H1 (cell line): ENCODE measurements around the gene PCP4. TPM values are rescaled to one million over a fixed set of nuclear protein-coding genes. Genes with fewer than 3 reads are reported as not detected.

Experiments used
- CTCF ChIA-PET: fragments of 300-600 bp; sonication (Branson Sonifier 250); formaldehyde crosslinking; loops from one replicate; lab custom pipeline; 2021; ENCODE audit not compliant: partially characterized antibody; lab: Charles Lee
- POLR2A ChIA-PET: fragments of 300-600 bp; sonication (Branson Sonifier 250); formaldehyde crosslinking; loops from one replicate; lab custom pipeline; 2021; ENCODE audit warnings: inconsistent platforms; ENCODE audit not compliant: partially characterized antibody; lab: Charles Lee
- DNase-seq, 2 experiments: peaks; one replicate each; pipeline versions ENCODE4 v3.0.0 to v3.0.0-alpha.2; 2010 to 2022; ENCODE audit warnings: low spot score in 2 of 2, low read depth in 1 of 2, mixed read lengths in 1 of 2
- FAIRE-seq: peaks from 2 replicates; lab custom pipeline; 2011; peaks lifted over from hg19 to GRCh38; lab: Jason Lieb, UNC
- H2AFZ ChIP-seq: 2 replicates; pipeline ENCODE4 v1.8.1; 2012; ENCODE audit warnings: low read length, inconsistent platforms
- H2AK5ac ChIP-seq: 2 replicates; pipeline ENCODE4 v1.6.1; 2013; ENCODE audit warnings: low read depth, low read length
- H2BK120ac ChIP-seq: replicated peaks from 2 replicates; pipeline ENCODE3; 2013; ENCODE audit warnings: low read depth, low read length, inconsistent platforms
- H2BK12ac ChIP-seq: 2 replicates; pipeline ENCODE4 v1.6.1; 2013; ENCODE audit warnings: low read depth, low read length
- H2BK15ac ChIP-seq: 2 replicates; pipeline ENCODE4 v1.6.1; 2013; ENCODE audit warnings: low read length
- H2BK20ac ChIP-seq: 2 replicates; pipeline ENCODE4 v1.6.1; 2013; ENCODE audit warnings: low read length
- H2BK5ac ChIP-seq: 2 replicates; pipeline ENCODE4 v1.6.1; 2013; ENCODE audit warnings: low read depth, low read length
- H3K14ac ChIP-seq: 2 replicates; pipeline ENCODE4 v1.6.1; 2013; ENCODE audit warnings: inconsistent platforms; ENCODE audit not compliant: insufficient read length
- H3K18ac ChIP-seq: 2 replicates; pipeline ENCODE4 v1.6.1; 2013; ENCODE audit warnings: low read length; ENCODE audit errors: extremely low read depth
- H3K23ac ChIP-seq: 2 replicates; pipeline ENCODE4 v1.6.1; 2013; ENCODE audit warnings: inconsistent platforms; ENCODE audit not compliant: insufficient read length
- H3K23me2 ChIP-seq: 2 replicates; pipeline ENCODE4 v1.6.1; 2013; ENCODE audit warnings: low read depth, low read length
- H3K27ac ChIP-seq: 2 replicates; pipeline ENCODE4 v1.6.1; 2011; ENCODE audit warnings: low read depth, low read length, inconsistent platforms
- H3K27me3 ChIP-seq, 4 experiments: replicated peaks in 1 of 4; 1 replicate in 1 of 4; 2 replicates in 3 of 4; pipeline versions ENCODE4 v1.6.1 to v1.8.1; 2011 to 2013; ENCODE audit warnings: low read length in 3 of 4, mild to moderate bottlenecking in 3 of 4, inconsistent platforms in 2 of 4, mixed read lengths in 2 of 4, moderate library complexity in 1 of 4; ENCODE audit not compliant: control insufficient read depth in 3 of 4, insufficient read depth in 3 of 4; ENCODE audit errors: extremely low read depth in 1 of 4
- H3K36me3 ChIP-seq, 4 experiments: 2 replicates each; pipeline versions ENCODE4 v1.6.1 to v1.8.1; 2011 to 2013; ENCODE audit warnings: mild to moderate bottlenecking in 4 of 4, low read length in 3 of 4, moderate library complexity in 2 of 4, control low read depth in 1 of 4, inconsistent platforms in 1 of 4; ENCODE audit not compliant: insufficient read depth in 4 of 4, control insufficient read depth in 2 of 4
- H3K4ac ChIP-seq: replicated peaks from 2 replicates; pipeline ENCODE3; 2013; ENCODE audit warnings: low read length, low read depth, mixed read lengths, inconsistent platforms; ENCODE audit not compliant: insufficient read length
- H3K4me1 ChIP-seq, 4 experiments: replicated peaks in 1 of 4; 1 replicate in 1 of 4; 2 replicates in 3 of 4; pipeline versions ENCODE4 v1.6.1 to v1.8.1; 2011 to 2013; ENCODE audit warnings: low read length in 3 of 4, inconsistent platforms in 2 of 4, mixed read lengths in 1 of 4; ENCODE audit not compliant: insufficient read depth in 4 of 4, control insufficient read depth in 3 of 4
- H3K4me2 ChIP-seq, 2 experiments: 2 replicates each; pipeline versions ENCODE4 v1.6.1 to v1.8.1; 2011 to 2013; ENCODE audit warnings: low read depth in 2 of 2, low read length in 2 of 2, control low read depth in 1 of 2, inconsistent platforms in 1 of 2, mild to moderate bottlenecking in 1 of 2; ENCODE audit not compliant: insufficient read depth in 1 of 2
- H3K4me3 ChIP-seq, 4 experiments: fragments of 200-600, 300-600 bp in 1 of 4; sonication (generic), shearing (Covaris generic), sonication (Bioruptor Twin) in 1 of 4; 2 replicates each; pipeline versions ENCODE4 v1.5.1 to v1.8.1; 2011 to 2016; ENCODE audit warnings: low read length in 4 of 4, low read depth in 3 of 4, control low read depth in 2 of 4, inconsistent platforms in 2 of 4, mild to moderate bottlenecking in 2 of 4, mixed read lengths in 1 of 4, moderate library complexity in 1 of 4; ENCODE audit not compliant: insufficient read depth in 2 of 4; ENCODE audit errors: extremely low read depth in 1 of 4
- H3K56ac ChIP-seq: replicated peaks from 2 replicates; pipeline ENCODE3; 2013; ENCODE audit warnings: low read depth, mild to moderate bottlenecking, mixed read lengths, low read length, inconsistent platforms; ENCODE audit not compliant: insufficient read length
- H3K79me1 ChIP-seq: 2 replicates; pipeline ENCODE4 v1.6.1; 2013; ENCODE audit warnings: low read depth, low read length, control low read depth
- H3K79me2 ChIP-seq, 2 experiments: 2 replicates each; pipeline versions ENCODE4 v1.6.1 to v1.8.1; 2012 to 2013; ENCODE audit warnings: low read length in 2 of 2, mild to moderate bottlenecking in 2 of 2, inconsistent platforms in 1 of 2; ENCODE audit not compliant: insufficient read depth in 2 of 2, control insufficient read depth in 1 of 2
- H3K9ac ChIP-seq, 4 experiments: replicated peaks in 1 of 4; 1 replicate in 1 of 4; 2 replicates in 3 of 4; pipeline versions ENCODE4 v1.6.1 to v1.8.1; 2011 to 2013; ENCODE audit warnings: low read depth in 3 of 4, low read length in 3 of 4, control low read depth in 2 of 4, mild to moderate bottlenecking in 2 of 4, moderate library complexity in 2 of 4, inconsistent platforms in 1 of 4; ENCODE audit errors: extremely low read depth in 1 of 4
- H3K9me3 ChIP-seq, 2 experiments: 2 replicates each; pipeline versions ENCODE4 v1.6.1 to v1.8.1; 2012 to 2013; ENCODE audit warnings: mild to moderate bottlenecking in 2 of 2, moderate library complexity in 2 of 2, control low read depth in 1 of 2, inconsistent platforms in 1 of 2, low read depth in 1 of 2, low read length in 1 of 2, mixed read lengths in 1 of 2; ENCODE audit not compliant: insufficient read depth in 2 of 2
- H4K20me1 ChIP-seq, 2 experiments: replicated peaks in 1 of 2; 2 replicates each; pipeline versions ENCODE3 to v1.8.1; 2011 to 2013; ENCODE audit warnings: inconsistent platforms in 2 of 2, low read length in 2 of 2, mild to moderate bottlenecking in 1 of 2; ENCODE audit not compliant: insufficient read depth in 2 of 2, control insufficient read depth in 1 of 2
- H4K5ac ChIP-seq: 2 replicates; pipeline ENCODE4 v1.6.1; 2013; ENCODE audit warnings: low read length, low read depth, mixed read lengths, inconsistent platforms; ENCODE audit not compliant: insufficient read length
- H4K8ac ChIP-seq: 2 replicates; pipeline ENCODE4 v1.8.0; 2013; ENCODE audit warnings: mild to moderate bottlenecking, moderate library complexity, low read length, inconsistent platforms; ENCODE audit not compliant: insufficient read depth; ENCODE audit errors: extremely low read depth
- H4K91ac ChIP-seq: replicated peaks from 2 replicates; pipeline ENCODE3; 2013; ENCODE audit warnings: low read length, mixed read lengths, inconsistent platforms; ENCODE audit not compliant: insufficient read length
- BCL11A ChIP-seq, 2 experiments: IDR thresholded peaks; one replicate each; pipeline ENCODE4 v1.6.1; 2011; ENCODE audit warnings: low read depth in 2 of 2, low read length in 2 of 2, mild to moderate bottlenecking in 2 of 2
- BRCA1 ChIP-seq: IDR thresholded peaks from 2 replicates; pipeline ENCODE4 v1.6.1; 2012; ENCODE audit warnings: low read depth, low read length, improper control_type of control experiment
- CEBPB ChIP-seq: IDR thresholded peaks from 2 replicates; pipeline ENCODE4 v1.6.1; 2012; ENCODE audit warnings: low read depth, low read length
- CTBP2 ChIP-seq: IDR thresholded peaks from 2 replicates; pipeline ENCODE4 v1.7.0; 2011; ENCODE audit warnings: borderline replicate concordance, mild to moderate bottlenecking, moderate library complexity, mixed read lengths, low read length; ENCODE audit not compliant: insufficient read depth, insufficient read length
- EGR1 ChIP-seq: IDR thresholded peaks from 2 replicates; pipeline ENCODE4 v1.6.1; 2011; ENCODE audit warnings: low read depth, low read length, borderline replicate concordance
- GABPA ChIP-seq: IDR thresholded peaks from 2 replicates; pipeline ENCODE4 v1.6.1; 2011; ENCODE audit warnings: mild to moderate bottlenecking, low read length, moderate library complexity, borderline replicate concordance; ENCODE audit not compliant: insufficient read depth
- HDAC6 ChIP-seq: IDR thresholded peaks from one replicate; pipeline ENCODE4 v1.7.1; 2012; ENCODE audit warnings: low read depth, mild to moderate bottlenecking, inconsistent platforms, low read length, moderate library complexity
- RNF2 ChIP-seq: fragments of 200-900, 300-1000 bp; sonication (generic); IDR thresholded peaks from 2 replicates; pipeline ENCODE4 v1.7.1; 2016; ENCODE audit warnings: borderline replicate concordance, low read depth, mild to moderate bottlenecking, antibody characterized with exemption, low read length; ENCODE audit not compliant: poor library complexity, severe bottlenecking; ENCODE audit errors: missing control alignments
- SAP30 ChIP-seq: fragments of 300-600 bp; sonication (generic); IDR thresholded peaks from 2 replicates; pipeline ENCODE4 v1.7.1; 2012; ENCODE audit warnings: low read length, moderate library complexity, mild to moderate bottlenecking, inconsistent platforms; ENCODE audit not compliant: insufficient read depth, insufficient replicate concordance
- SIRT6 ChIP-seq: IDR thresholded peaks from one replicate; pipeline ENCODE4 v1.7.1; 2012; ENCODE audit warnings: low read length, inconsistent platforms
- SP2 ChIP-seq: IDR thresholded peaks from 2 replicates; pipeline ENCODE4 v1.6.1; 2012; ENCODE audit warnings: mild to moderate bottlenecking, low read length, inconsistent platforms
- TAF1 ChIP-seq: IDR thresholded peaks from 2 replicates; pipeline ENCODE4 v1.6.1; 2011; ENCODE audit warnings: mild to moderate bottlenecking, low read depth, low read length
- TCF12 ChIP-seq: IDR thresholded peaks from 2 replicates; pipeline ENCODE4 v1.6.1; 2011; ENCODE audit warnings: low read depth, mild to moderate bottlenecking, low read length
- WGBS, 2 experiments: shearing (Covaris generic) in 1 of 2; methylation state at CpG; one replicate each; pipeline versions ENCODE4 v1.1.6 to v1.1.7; 2013 to 2015; ENCODE audit warnings: low lambda C conversion rate in 2 of 2, mixed read lengths in 2 of 2, inconsistent platforms in 1 of 2, low coverage in 1 of 2, missing lambda C conversion rate in 1 of 2; ENCODE audit not compliant: insufficient replicate concordance in 2 of 2, insufficient coverage in 1 of 2, insufficient read length in 1 of 2; ENCODE audit errors: extremely low coverage in 1 of 2, missing lambda C conversion rate in 1 of 2; 5-methylcytosine and 5-hydroxymethylcytosine counted together
- polyA plus RNA-seq, 7 experiments: library from polyadenylated mRNA; depleted of rRNA in 3 of 7; stranded (reverse) in 5 of 7; unstranded in 2 of 7; fragments of >200 nt in 5 of 7; fragments of 200-250 nt in 2 of 7; gene quantifications; 1 replicate in 5 of 7; 2 replicates in 1 of 7; 4 replicates in 1 of 7; pipeline versions ENCODE4 v1.2.1 to v1.2.3, GENCODE V29; 2011 to 2013; ENCODE audit warnings: missing spikeins in 2 of 7, mixed read lengths in 2 of 7
- total RNA-seq: library from RNA; stranded (reverse); fragmentation: NEBNext Ultra II Directional; extraction: Animal tissue kit (Norgen Biotek cat#: 25700); gene quantifications from 2 replicates; pipeline ENCODE4 v1.2.1, GENCODE V29; 2021
- TF ChIP-seq, protein P1 (sequence below): IDR thresholded peaks from 2 replicates; pipeline ENCODE4 v1.6.1; 2012; ENCODE audit warnings: inconsistent platforms

Gene PCP4
- total and polyA plus RNA-seq, 2 of the 8 experiments (the other 6 are each of a cell fraction or from before 2014, with no cell fraction given): 1.8 to 2.4 TPM

DNA sequence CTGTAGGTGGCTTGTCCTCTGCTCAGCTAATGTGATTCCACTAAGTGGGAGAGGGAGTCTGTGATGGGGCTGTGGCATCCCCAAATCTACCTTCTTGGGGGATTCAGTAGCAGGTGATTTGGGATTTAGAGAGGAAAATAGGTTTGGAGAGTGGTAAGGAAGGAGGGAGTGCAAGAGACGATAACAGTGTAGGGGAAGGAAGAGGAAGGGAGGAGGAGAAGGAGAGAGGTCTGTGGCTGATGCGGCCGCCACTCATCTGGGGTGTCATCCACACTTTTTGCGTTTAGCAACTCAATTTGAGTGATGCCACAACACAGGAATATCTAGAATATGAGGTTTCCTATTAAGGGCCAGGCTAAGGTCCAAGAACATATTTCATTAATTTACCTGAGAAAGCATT, 23.8 kb upstream of the PCP4 start:
- Histone ChIP-seq H4K91ac (no peak overlapping the region), H3K4me1 (peaks cover 0 to 7% (median 0%) of the 10 kb centered on the region in 4 experiments; a peak in 1 of 7 replicates), H3K18ac (no peak overlapping the region), H3K36me3 (no peaks in the 10 kb centered on the region), H3K9me3 (no peaks in the 10 kb centered on the region; a peak in 1 of 4 replicates), H2BK120ac (no peak overlapping the region), H2BK12ac (no peak overlapping the region), H3K23me2 (no peaks in the 10 kb centered on the region), H2AFZ (no peak overlapping the region), H3K56ac (no peak overlapping the region), H3K27me3 (no peaks in the 10 kb centered on the region), H4K5ac (no peak overlapping the region), H4K20me1 (no peaks in the 10 kb centered on the region), H4K8ac (no peak overlapping the region), H3K79me1 (no peaks in the 10 kb centered on the region), H3K79me2 (no peaks in the 10 kb centered on the region), H3K9ac (no peak overlapping the region), H3K14ac (no peak overlapping the region), H3K4me2 (no peak overlapping the region), H3K4ac (no peak overlapping the region), H2BK15ac (no peak overlapping the region), H2BK5ac (no peak overlapping the region), H2BK20ac (no peak overlapping the region), H3K4me3 (no peak overlapping the region), H2AK5ac (no peak overlapping the region), H3K23ac (no peak overlapping the region), H3K27ac (no peak overlapping the region)
- POLR2A ChIA-PET: no interaction called here
- DNase-seq: no peak
- 98 to 100% methylated on average over 1 to 4 of the region's 4 CpGs for WGBS, 2 experiments
- CTCF ChIA-PET: interaction anchor here (1.0 kb wide), 1 partner anchor 278 kb away, joined by 3 read pairs; no protein-coding TSS in a partner anchor
- FAIRE-seq: no peak
- TF ChIP-seq BRCA1: no peak
- no peak for TF ChIP-seq SIRT6
- no peak for TF ChIP-seq RNF2
- TF ChIP-seq CEBPB: no peak
- TF ChIP-seq CTBP2: no peak
- TF ChIP-seq, protein P1, sequence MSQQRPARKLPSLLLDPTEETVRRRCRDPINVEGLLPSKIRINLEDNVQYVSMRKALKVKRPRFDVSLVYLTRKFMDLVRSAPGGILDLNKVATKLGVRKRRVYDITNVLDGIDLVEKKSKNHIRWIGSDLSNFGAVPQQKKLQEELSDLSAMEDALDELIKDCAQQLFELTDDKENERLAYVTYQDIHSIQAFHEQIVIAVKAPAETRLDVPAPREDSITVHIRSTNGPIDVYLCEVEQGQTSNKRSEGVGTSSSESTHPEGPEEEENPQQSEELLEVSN: no peak
- no peak for TF ChIP-seq SP2
- TF ChIP-seq BCL11A (IDR thresholded peaks at IDR 0.05; ENCODE audit: low read depth in 2 of 2, low read length in 2 of 2): no peak
- TF ChIP-seq TAF1: no peak
- no peak for TF ChIP-seq HDAC6
- no peak for TF ChIP-seq EGR1
- no peak for TF ChIP-seq SAP30
- TF ChIP-seq GABPA: no peak
- TF ChIP-seq TCF12: no peak
